Liver (tissue), 9 donors: ENCODE results near the gene MPC2. TPM values are rescaled to one million over a fixed set of nuclear protein-coding genes. Genes with fewer than 3 reads are reported as not detected.

Experiments
- DNase-seq: peaks from one replicate; pipeline ENCODE4 v3.0.0-alpha.2; 2017; ENCODE audit warnings: low spot score
- H3K27ac ChIP-seq, 2 donors: one replicate each; pipeline ENCODE4 v1.7.0; 2013; ENCODE audit warnings: inconsistent platforms in 2 of 2, low read length in 2 of 2, control low read depth in 1 of 2, low read depth in 1 of 2, mild to moderate bottlenecking in 1 of 2
- H3K27me3 ChIP-seq, 4 donors: one replicate each; pipeline versions ENCODE4 v1.6.1 to v1.7.0; 2013; ENCODE audit warnings: low read length in 3 of 4, inconsistent platforms in 1 of 4, mild to moderate bottlenecking in 1 of 4, moderate library complexity in 1 of 4; ENCODE audit not compliant: control insufficient read depth in 4 of 4, insufficient read depth in 4 of 4
- H3K36me3 ChIP-seq, 4 donors: one replicate each; pipeline versions ENCODE4 v1.6.1 to v1.7.0; 2013; ENCODE audit warnings: low read length in 3 of 4, mild to moderate bottlenecking in 3 of 4, low read depth in 1 of 4, moderate library complexity in 1 of 4; ENCODE audit not compliant: control insufficient read depth in 4 of 4, insufficient read depth in 3 of 4
- H3K4me1 ChIP-seq, 4 donors: one replicate each; pipeline versions ENCODE4 v1.6.1 to v1.7.0; 2013; ENCODE audit warnings: low read length in 3 of 4, mild to moderate bottlenecking in 3 of 4, moderate library complexity in 1 of 4; ENCODE audit not compliant: control insufficient read depth in 4 of 4, insufficient read depth in 4 of 4
- H3K4me3 ChIP-seq, 3 donors: one replicate each; pipeline versions ENCODE4 v1.6.1 to v1.7.0; 2013; ENCODE audit warnings: low read length in 3 of 3, control low read depth in 1 of 3, low read depth in 1 of 3, mild to moderate bottlenecking in 1 of 3
- H3K9ac ChIP-seq, 2 donors: one replicate each; pipeline ENCODE4 v1.7.0; 2013; ENCODE audit warnings: low read length in 2 of 2, mild to moderate bottlenecking in 2 of 2, moderate library complexity in 2 of 2, control low read depth in 1 of 2, low read depth in 1 of 2
- H3K9me3 ChIP-seq, 4 donors: one replicate each; pipeline versions ENCODE4 v1.6.1 to v1.7.0; 2013; ENCODE audit warnings: low read length in 3 of 4; ENCODE audit not compliant: control insufficient read depth in 4 of 4
- ATF3 ChIP-seq: IDR thresholded peaks from 2 replicates; pipeline ENCODE4 v1.6.1; 2016; ENCODE audit warnings: antibody characterized with exemption
- CTCF ChIP-seq: fragments of 150-350 bp; IDR thresholded peaks from 2 replicates; pipeline ENCODE4 v1.5.1; 2017; ENCODE audit warnings: improper control_type of control experiment, low read depth, low read length; ENCODE audit not compliant: missing input control
- EGR1 ChIP-seq, 2 donors: IDR thresholded peaks; 2 replicates each; pipeline ENCODE4 v1.6.1; 2016 to 2018; ENCODE audit warnings: antibody characterized with exemption in 2 of 2, low read depth in 2 of 2
- FOXA1 ChIP-seq: IDR thresholded peaks from 2 replicates; pipeline ENCODE4 v1.6.1; 2016; ENCODE audit warnings: antibody characterized with exemption
- FOXA2 ChIP-seq: IDR thresholded peaks from 2 replicates; pipeline ENCODE4 v1.6.1; 2016; ENCODE audit warnings: antibody characterized with exemption
- GABPA ChIP-seq, 2 donors: IDR thresholded peaks in 1 of 2; conservative IDR thresholded peaks in 1 of 2; 2 replicates each; pipeline ENCODE4 v1.6.1; 2016; ENCODE audit warnings: antibody characterized with exemption in 2 of 2, mild to moderate bottlenecking in 1 of 2, moderate library complexity in 1 of 2
- HNF4A ChIP-seq, 2 donors: conservative IDR thresholded peaks; 2 replicates each; pipeline ENCODE4 v1.6.1; 2016; ENCODE audit warnings: antibody characterized with exemption in 2 of 2, mild to moderate bottlenecking in 2 of 2
- HNF4G ChIP-seq: IDR thresholded peaks from 2 replicates; pipeline ENCODE4 v1.6.1; 2016; ENCODE audit warnings: antibody characterized with exemption
- JUND ChIP-seq, 2 donors: IDR thresholded peaks; 2 replicates each; pipeline ENCODE4 v1.6.1; 2016; ENCODE audit warnings: antibody characterized with exemption in 2 of 2
- MAX ChIP-seq: IDR thresholded peaks from 2 replicates; pipeline ENCODE4 v1.6.1; 2016; ENCODE audit warnings: antibody characterized with exemption
- NR2F2 ChIP-seq: IDR thresholded peaks from 2 replicates; pipeline ENCODE4 v1.6.1; 2016; ENCODE audit warnings: antibody characterized with exemption
- RAD21 ChIP-seq, 2 donors: IDR thresholded peaks; 2 replicates each; pipeline ENCODE4 v1.6.1; 2016; ENCODE audit warnings: antibody characterized with exemption in 2 of 2, mild to moderate bottlenecking in 2 of 2
- REST ChIP-seq: IDR thresholded peaks from 2 replicates; pipeline ENCODE4 v1.6.1; 2016; ENCODE audit warnings: antibody characterized with exemption, mild to moderate bottlenecking
- RXRA ChIP-seq, 2 donors: IDR thresholded peaks; 2 replicates each; pipeline ENCODE4 v1.6.1; 2017 to 2018; ENCODE audit warnings: antibody characterized with exemption in 2 of 2, mild to moderate bottlenecking in 1 of 2
- SP1 ChIP-seq: IDR thresholded peaks from 2 replicates; pipeline ENCODE4 v1.6.1; 2018; ENCODE audit warnings: antibody characterized with exemption, mild to moderate bottlenecking
- TAF1 ChIP-seq: conservative IDR thresholded peaks from 2 replicates; pipeline ENCODE4 v1.6.1; 2016; ENCODE audit warnings: antibody characterized with exemption, mild to moderate bottlenecking
- YY1 ChIP-seq: IDR thresholded peaks from 2 replicates; pipeline ENCODE4 v1.6.1; 2016; ENCODE audit warnings: antibody characterized with exemption, mild to moderate bottlenecking
- ZBTB33 ChIP-seq: IDR thresholded peaks from 2 replicates; pipeline ENCODE4 v1.6.1; 2016; ENCODE audit warnings: antibody characterized with exemption
- WGBS: extraction: QIAGEN DNeasy Blood & Tissue Kit; methylation state at CpG from one replicate; pipeline ENCODE4 v1.1.7; 2013; 5-methylcytosine and 5-hydroxymethylcytosine counted together
- polyA plus RNA-seq, 2 donors: library from polyadenylated mRNA; stranded (reverse) in 1 of 2; unstranded in 1 of 2; fragments of 200-250 nt in 1 of 2; fragments of >200 nt in 1 of 2; fragmentation: Nextera tagmentation in 1 of 2; extraction: Ambion mirVana in 1 of 2; gene quantifications; one replicate each; pipeline versions ENCODE4 v1.2.1 to v1.2.3, GENCODE V29; 2013 to 2015
- total RNA-seq, 2 donors: library from RNA; depleted of rRNA; stranded (reverse); fragments of >200 nt; gene quantifications; one replicate each; pipeline ENCODE4 v1.2.3, GENCODE V29; 2014
- donor health status: healthy.
- donor health status: healthy.
- donor health status: healthy.
- donor health status: healthy.
- donor health status: healthy.

Gene MPC2
- total and polyA plus RNA-seq, 4 donors = 78.8 to 369 (median 127) TPM

GRCh38 chr1:167926486-167926997 is 10.3 kb downstream of the MPC2 start:
- H3K4me3 ChIP-seq = peak overlapping the region in 1 of 3 donors; percentile 34
- WGBS = 30% methylated on average over 6 of the region's 6 CpGs
- H3K4me1 ChIP-seq = peaks cover 0 to 58% (median 28%) of the 10 kb centered on the region in 4 donors

More at GRCh38 chr1:167926486-167926997, 10.3 kb downstream of the MPC2 start:
- Histone ChIP-seq H3K9ac (peak overlapping the region; percentile 18 to 73), H3K27me3 (no peaks in the 10 kb centered on the region), H3K27ac (peak overlapping the region; percentile 16 to 61), H3K9me3 (no peaks in the 10 kb centered on the region), H3K36me3 (peaks cover 0 to 5% (median 1%) of the 10 kb centered on the region in 4 donors)
- peak; percentile 52 for DNase-seq
- TF ChIP-seq HNF4A (conservative IDR thresholded peaks at IDR 0.05) (peak; percentile 29 to 53), JUND (IDR thresholded peaks at IDR 0.05) (peak in 1 of 2 donors; percentile 27), EGR1 (IDR thresholded peaks at IDR 0.05; ENCODE audit: low read depth in 2 of 2) (no peak), RXRA (IDR thresholded peaks at IDR 0.05) (peak; percentile 32 to 67), ATF3 (no peak), HNF4G (no peak), YY1 (peak; percentile 73), FOXA1 (peak; percentile 31), CTCF (no peak), SP1 (peak; percentile 34), ZBTB33 (peak; percentile 59), REST (peak; percentile 67), MAX (peak; percentile 35), GABPA (IDR thresholded peaks at IDR 0.05 in 1 of 2, conservative IDR thresholded peaks at IDR 0.05 in 1 of 2) (peak in 1 of 2 donors; percentile 14), NR2F2 (no peak), TAF1 (peak; percentile 35), FOXA2 (peak; percentile 42), RAD21 (IDR thresholded peaks at IDR 0.05) (peak; percentile 64 to 74)
